Mesenchymal stem cell (in vitro differentiated cells and primary cell): ENCODE results near the gene HABP4. TPM values are rescaled to one million over a fixed set of nuclear protein-coding genes. Genes with fewer than 3 reads are reported as not detected.

Experiments
- DNase-seq: peaks from one replicate; pipeline ENCODE4 v3.0.0-alpha.2; 2013
- H2AFZ ChIP-seq: one replicate; pipeline ENCODE4 v1.6.1; 2013; ENCODE audit warnings: low read depth, mild to moderate bottlenecking, control low read depth, inconsistent platforms, low read length, moderate library complexity
- H2AK5ac ChIP-seq: 2 replicates; pipeline ENCODE4 v1.6.1; 2013; ENCODE audit warnings: low read length, moderate library complexity, mild to moderate bottlenecking, inconsistent platforms; ENCODE audit not compliant: severe bottlenecking
- H2BK120ac ChIP-seq: one replicate; pipeline ENCODE4 v1.6.1; 2013; ENCODE audit warnings: low read depth, mild to moderate bottlenecking, inconsistent platforms, low read length, moderate library complexity
- H2BK12ac ChIP-seq, 2 experiments: one replicate each; pipeline ENCODE4 v1.6.1; 2013; ENCODE audit warnings: inconsistent platforms in 2 of 2, low read length in 2 of 2, mild to moderate bottlenecking in 2 of 2, moderate library complexity in 2 of 2, control low read depth in 1 of 2
- H2BK15ac ChIP-seq: one replicate; pipeline ENCODE4 v1.6.1; 2013; ENCODE audit warnings: mild to moderate bottlenecking, low read depth, inconsistent platforms; ENCODE audit not compliant: poor library complexity, severe bottlenecking
- H2BK5ac ChIP-seq: 2 replicates; pipeline ENCODE4 v1.6.1; 2013; ENCODE audit warnings: low read depth, mild to moderate bottlenecking, low read length, control low read depth, inconsistent platforms; ENCODE audit not compliant: poor library complexity, severe bottlenecking
- H3K14ac ChIP-seq, 2 experiments: one replicate each; pipeline ENCODE4 v1.6.1; 2013; ENCODE audit warnings: inconsistent platforms in 2 of 2, low read length in 2 of 2, control low read depth in 1 of 2, mild to moderate bottlenecking in 1 of 2, moderate library complexity in 1 of 2
- H3K18ac ChIP-seq, 2 experiments: one replicate each; pipeline ENCODE4 v1.6.1; 2013; ENCODE audit warnings: inconsistent platforms in 2 of 2, low read length in 2 of 2, control low read depth in 1 of 2, low read depth in 1 of 2, mild to moderate bottlenecking in 1 of 2
- H3K23ac ChIP-seq, 2 experiments: one replicate each; pipeline ENCODE4 v1.6.1; 2013; ENCODE audit warnings: inconsistent platforms in 2 of 2, low read length in 2 of 2, mild to moderate bottlenecking in 2 of 2, moderate library complexity in 2 of 2, control low read depth in 1 of 2
- H3K27ac ChIP-seq: 2 replicates; pipeline ENCODE4 v1.5.1; 2013; ENCODE audit warnings: mild to moderate bottlenecking, moderate library complexity, low read length, control low read depth, inconsistent platforms; ENCODE audit not compliant: poor library complexity, severe bottlenecking
- H3K27me3 ChIP-seq, 2 experiments: 2 replicates each; pipeline versions ENCODE4 v1.6.1 to v1.7.0; 2013; ENCODE audit warnings: low read length in 2 of 2, mild to moderate bottlenecking in 2 of 2, moderate library complexity in 2 of 2, control low read depth in 1 of 2, inconsistent platforms in 1 of 2; ENCODE audit not compliant: control insufficient read depth in 1 of 2, insufficient read depth in 1 of 2
- H3K36me3 ChIP-seq, 2 experiments: 2 replicates each; pipeline versions ENCODE4 v1.6.1 to v1.7.0; 2013; ENCODE audit warnings: low read length in 2 of 2, control low read depth in 1 of 2, inconsistent platforms in 1 of 2, low read depth in 1 of 2, mild to moderate bottlenecking in 1 of 2; ENCODE audit not compliant: insufficient read depth in 2 of 2, control insufficient read depth in 1 of 2
- H3K4ac ChIP-seq, 2 experiments: one replicate each; pipeline ENCODE4 v1.6.1; 2013; ENCODE audit warnings: inconsistent platforms in 2 of 2, low read length in 2 of 2, mild to moderate bottlenecking in 2 of 2, moderate library complexity in 2 of 2, control low read depth in 1 of 2, low read depth in 1 of 2
- H3K4me1 ChIP-seq: 2 replicates; pipeline ENCODE4 v1.6.1; 2013; ENCODE audit warnings: low read depth, low read length, control low read depth; ENCODE audit not compliant: control insufficient read depth, insufficient read depth
- H3K4me2 ChIP-seq: 2 replicates; pipeline ENCODE4 v1.6.1; 2013; ENCODE audit warnings: low read length, mild to moderate bottlenecking, inconsistent platforms; ENCODE audit not compliant: poor library complexity, severe bottlenecking
- H3K4me3 ChIP-seq, 2 experiments: 2 replicates each; pipeline versions ENCODE4 v1.5.1 to v1.7.0; 2013; ENCODE audit warnings: low read length in 2 of 2, mild to moderate bottlenecking in 2 of 2, control low read depth in 1 of 2, low read depth in 1 of 2; ENCODE audit not compliant: insufficient read depth in 1 of 2
- H3K79me1 ChIP-seq: replicated peaks from 2 replicates; pipeline ENCODE4 v1.6.1; 2013; ENCODE audit warnings: mild to moderate bottlenecking, control low read depth, low read length, inconsistent platforms; ENCODE audit not compliant: poor library complexity, severe bottlenecking
- H3K9ac ChIP-seq: 2 replicates; pipeline ENCODE4 v1.7.0; 2013; ENCODE audit warnings: mild to moderate bottlenecking, low read length, moderate library complexity
- H3K9me3 ChIP-seq: 2 replicates; pipeline ENCODE4 v1.7.0; 2013; ENCODE audit warnings: mild to moderate bottlenecking, low read length; ENCODE audit not compliant: control insufficient read depth
- H4K8ac ChIP-seq: one replicate; pipeline ENCODE4 v1.6.1; 2013; ENCODE audit warnings: inconsistent platforms, mild to moderate bottlenecking, low read length, moderate library complexity
- H4K91ac ChIP-seq: one replicate; pipeline ENCODE4 v1.6.1; 2013; ENCODE audit warnings: mild to moderate bottlenecking, low read length, inconsistent platforms
- WGBS: methylation state at CpG from one replicate; pipeline ENCODE4 v1.1.7; 2013; ENCODE audit warnings: mixed read lengths; 5-methylcytosine and 5-hydroxymethylcytosine counted together
- polyA plus RNA-seq, 2 experiments: library from polyadenylated mRNA; stranded (reverse); fragments of 200-250 nt; gene quantifications; one replicate each; pipeline ENCODE4 v1.2.3, GENCODE V29; 2013

Gene HABP4, protein sequence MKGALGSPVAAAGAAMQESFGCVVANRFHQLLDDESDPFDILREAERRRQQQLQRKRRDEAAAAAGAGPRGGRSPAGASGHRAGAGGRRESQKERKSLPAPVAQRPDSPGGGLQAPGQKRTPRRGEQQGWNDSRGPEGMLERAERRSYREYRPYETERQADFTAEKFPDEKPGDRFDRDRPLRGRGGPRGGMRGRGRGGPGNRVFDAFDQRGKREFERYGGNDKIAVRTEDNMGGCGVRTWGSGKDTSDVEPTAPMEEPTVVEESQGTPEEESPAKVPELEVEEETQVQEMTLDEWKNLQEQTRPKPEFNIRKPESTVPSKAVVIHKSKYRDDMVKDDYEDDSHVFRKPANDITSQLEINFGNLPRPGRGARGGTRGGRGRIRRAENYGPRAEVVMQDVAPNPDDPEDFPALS
- polyA plus RNA-seq (2013, experiment 1 of 2), result 19.7 TPM
- 18.7 TPM for polyA plus RNA-seq (2013, experiment 2 of 2)

DNA sequence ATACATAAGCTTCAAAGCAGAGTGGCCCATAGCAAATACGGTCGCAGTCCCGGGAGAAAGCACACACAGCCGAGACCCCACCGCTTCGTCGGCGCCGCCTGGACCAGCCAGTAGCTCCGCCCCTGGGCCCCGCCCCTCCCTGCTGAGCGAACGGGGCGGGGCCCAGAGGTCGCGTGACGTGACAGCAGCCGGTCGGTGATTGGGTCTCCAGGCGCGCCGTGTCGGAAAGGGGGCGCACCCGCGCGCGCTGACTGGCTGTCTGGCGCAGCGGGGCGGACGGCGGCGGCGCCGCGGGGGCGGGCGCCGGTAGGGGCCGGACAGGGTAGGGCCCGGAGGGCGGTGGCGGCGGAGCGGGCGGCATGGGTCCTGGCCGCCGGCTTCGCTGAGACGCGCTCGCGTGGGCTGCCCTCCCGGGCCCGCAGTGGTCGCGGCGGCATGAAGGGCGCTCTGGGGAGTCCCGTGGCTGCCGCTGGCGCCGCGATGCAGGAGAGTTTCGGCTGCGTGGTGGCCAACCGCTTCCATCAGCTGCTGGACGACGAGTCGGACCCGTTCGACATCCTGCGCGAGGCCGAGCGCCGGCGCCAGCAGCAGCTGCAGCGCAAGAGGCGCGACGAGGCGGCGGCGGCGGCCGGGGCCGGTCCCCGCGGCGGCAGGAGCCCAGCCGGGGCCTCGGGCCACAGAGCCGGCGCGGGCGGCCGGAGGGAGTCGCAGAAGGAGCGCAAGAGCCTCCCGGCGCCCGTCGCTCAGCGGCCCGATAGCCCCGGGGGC lies at the start of gene HABP4:
Gene HABP4, plus strand, starts transcription at position 325 of the 768 bp plus-strand sequence. Its CDS starts 111 bp downstream, at position 436.
- peak within 1 kb of the TSS; percentile 93 for H3K4me2 ChIP-seq
- H3K4me1 ChIP-seq, result no peaks in the 10 kb centered on the region
- H3K18ac ChIP-seq, result peak within 1 kb of the TSS; percentile 57 to 99
- peak within 1 kb of the TSS; percentile 93 for H3K9ac ChIP-seq
- H3K27me3 ChIP-seq, result no peaks in the 10 kb centered on the region
- WGBS, result under 1% methylated on average over 73 of the region's 108 CpGs
- H3K4ac ChIP-seq, result peak within 1 kb of the TSS; percentile 85 to 96
- peak within 1 kb of the TSS; percentile 64 to 95 for H3K14ac ChIP-seq
- no peaks in the 10 kb centered on the region for H3K36me3 ChIP-seq
- peak within 1 kb of the TSS; percentile 79 for H4K8ac ChIP-seq
- H3K23ac ChIP-seq, result peak within 1 kb of the TSS in 1 of 2 experiments; percentile 93
- H3K27ac ChIP-seq, result no peak within 1 kb of the TSS
- H4K91ac ChIP-seq, result peak within 1 kb of the TSS; percentile 87
- peak within 1 kb of the TSS; percentile 67 for H2BK120ac ChIP-seq
- no peaks in the 10 kb centered on the region for H3K9me3 ChIP-seq
- H3K4me3 ChIP-seq, result peak within 1 kb of the TSS; percentile 80 to 98
- peak; percentile 94 for DNase-seq
- H3K79me1 ChIP-seq, result peaks cover 6% of the 10 kb centered on the region
- H2BK12ac ChIP-seq, result peak within 1 kb of the TSS; percentile 86
- H2AFZ ChIP-seq, result peak within 1 kb of the TSS; percentile 95
- no peak within 1 kb of the TSS for H2AK5ac ChIP-seq
- peak within 1 kb of the TSS; percentile 77 for H2BK15ac ChIP-seq
- H2BK5ac ChIP-seq, result no peak within 1 kb of the TSS

- 85% methylated on average over 6 of the region's 9 CpGs for WGBS
- Histone ChIP-seq H4K8ac (no peak overlapping the region), H4K91ac (no peak overlapping the region), H3K14ac (no peak overlapping the region), H3K9me3 (no peaks in the 10 kb centered on the region), H2BK120ac (no peak overlapping the region), H3K23ac (no peak overlapping the region), H3K79me1 (peaks cover 11% of the 10 kb centered on the region), H3K4me1 (no peaks in the 10 kb centered on the region), H3K27me3 (no peaks in the 10 kb centered on the region), H2BK15ac (no peak overlapping the region), H2AFZ (no peak overlapping the region), H2BK5ac (no peak overlapping the region), H3K9ac (no peak overlapping the region), H3K4me2 (no peak overlapping the region), H2BK12ac (no peak overlapping the region), H3K27ac (no peak overlapping the region), H3K4ac (no peak overlapping the region), H3K4me3 (no peak overlapping the region), H3K18ac (no peak overlapping the region), H2AK5ac (no peak overlapping the region), H3K36me3 (no peaks in the 10 kb centered on the region)
- no peak for DNase-seq
Measured at GRCh38 chr9:96408409-96409280, 41.3 kb upstream of the HABP4 start.

DNA sequence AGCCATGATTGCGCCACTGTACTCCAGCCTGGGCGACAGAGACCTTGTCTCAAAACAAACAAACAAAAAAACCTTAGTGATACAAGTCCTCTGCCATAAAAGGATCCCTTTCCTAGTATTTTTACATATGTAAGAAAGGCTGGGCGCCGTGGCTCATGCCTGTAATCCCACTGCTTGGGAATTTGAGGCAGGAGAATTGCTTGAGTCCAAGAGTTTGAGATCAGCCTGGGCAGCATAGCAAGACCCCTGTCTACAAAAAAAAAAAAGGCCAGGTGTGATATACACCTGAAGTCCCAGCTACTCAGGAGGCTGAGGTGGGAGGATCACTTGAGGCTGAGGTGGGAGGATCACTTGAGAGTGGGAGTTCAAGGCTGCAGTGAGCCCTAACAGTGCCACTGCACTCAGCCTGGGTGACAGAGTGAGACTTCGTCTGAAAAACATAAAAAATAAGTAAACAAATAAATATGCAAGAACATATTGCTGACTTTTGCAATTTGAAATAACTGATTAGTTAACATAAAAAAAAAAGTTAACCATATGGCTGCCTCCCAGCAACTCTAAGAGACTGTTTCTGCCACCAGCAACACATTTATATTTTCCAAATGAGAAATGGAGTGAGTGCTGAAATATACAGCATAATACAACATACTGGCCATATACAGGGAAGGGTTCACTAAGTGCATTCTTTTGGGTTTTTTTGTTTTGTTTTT lies 38.7 kb upstream of the HABP4 start:
- Histone ChIP-seq H3K27me3 (no peaks in the 10 kb centered on the region), H3K18ac (no peak overlapping the region), H2BK15ac (no peak overlapping the region), H3K14ac (no peak overlapping the region), H3K4me3 (no peak overlapping the region), H3K4ac (no peak overlapping the region), H2BK12ac (no peak overlapping the region), H3K27ac (no peak overlapping the region), H2BK120ac (no peak overlapping the region), H4K91ac (no peak overlapping the region), H3K9ac (no peak overlapping the region), H3K79me1 (peaks cover 11% of the 10 kb centered on the region), H3K36me3 (no peaks in the 10 kb centered on the region), H2BK5ac (no peak overlapping the region), H3K4me2 (no peak overlapping the region), H3K9me3 (no peaks in the 10 kb centered on the region), H2AFZ (no peak overlapping the region), H2AK5ac (no peak overlapping the region), H4K8ac (no peak overlapping the region), H3K4me1 (no peaks in the 10 kb centered on the region), H3K23ac (no peak overlapping the region)
- no peak for DNase-seq
- WGBS, result 100% methylated on average over 2 of the region's 5 CpGs
